Right forelimb (tissue), 1 donor: Measurements from ENCODE around the gene LRMDA.

Experiments used
- DNase-seq: peaks from one replicate; pipeline ENCODE4 v3.0.0-alpha.2; 2018

LRMDA gene

DNA sequence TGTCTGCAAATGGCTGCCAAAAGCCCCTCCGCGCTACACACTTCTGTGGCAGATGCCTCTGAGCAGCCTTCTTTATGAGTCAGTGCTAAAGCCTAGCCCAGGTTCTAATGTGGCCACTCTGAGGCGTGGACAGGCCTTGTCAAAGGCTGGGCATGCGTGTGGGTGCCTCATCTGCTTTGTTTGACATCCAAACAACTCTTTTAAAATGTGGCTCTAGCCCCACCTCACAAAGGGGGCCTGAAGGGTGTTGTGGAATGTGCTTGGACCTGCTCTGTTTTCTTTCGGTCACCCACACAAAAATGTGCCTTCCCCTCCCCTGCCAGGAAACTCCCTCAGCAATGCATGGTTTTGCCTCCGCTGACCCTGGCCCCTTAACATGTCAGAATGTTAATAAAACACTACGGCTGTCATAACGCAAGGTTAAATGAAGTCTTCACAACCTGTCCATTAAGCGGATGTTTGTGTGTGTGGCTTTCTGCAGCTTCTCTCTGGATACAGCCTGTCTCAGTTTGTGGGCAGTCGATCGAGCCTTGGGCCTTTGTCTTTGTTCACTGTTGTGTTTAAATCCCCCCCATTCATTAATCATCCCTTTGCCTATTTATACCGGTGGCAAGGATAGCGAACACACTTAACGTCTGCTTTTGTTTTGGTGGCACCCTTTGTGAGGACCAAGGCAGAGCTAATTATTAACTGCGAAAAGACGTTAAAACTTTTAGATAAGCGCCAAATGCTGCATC, 718.9 kb downstream of the LRMDA start:
- no peak for DNase-seq

DNA sequence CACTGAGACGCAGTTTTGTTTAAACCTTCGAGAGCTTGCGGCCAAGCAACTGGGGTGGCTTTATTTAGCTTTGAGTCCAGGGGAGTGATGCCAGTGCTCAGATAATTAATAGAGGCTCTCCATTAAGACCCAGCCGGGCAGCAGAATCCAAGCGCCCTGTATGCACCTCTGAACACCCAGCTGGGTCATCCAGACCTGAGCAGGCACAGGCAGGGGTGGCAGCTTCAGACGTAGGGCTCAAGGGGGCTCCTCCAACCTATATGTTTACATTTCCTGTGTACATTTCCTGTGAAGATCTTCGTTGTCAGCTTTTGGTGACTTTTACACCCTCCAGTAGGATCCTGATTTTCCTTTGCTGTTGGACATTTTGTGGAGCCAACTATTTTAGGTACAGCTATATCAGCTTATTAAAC, 719.5 kb downstream of the LRMDA start:
- DNase-seq: no peak

DNA sequence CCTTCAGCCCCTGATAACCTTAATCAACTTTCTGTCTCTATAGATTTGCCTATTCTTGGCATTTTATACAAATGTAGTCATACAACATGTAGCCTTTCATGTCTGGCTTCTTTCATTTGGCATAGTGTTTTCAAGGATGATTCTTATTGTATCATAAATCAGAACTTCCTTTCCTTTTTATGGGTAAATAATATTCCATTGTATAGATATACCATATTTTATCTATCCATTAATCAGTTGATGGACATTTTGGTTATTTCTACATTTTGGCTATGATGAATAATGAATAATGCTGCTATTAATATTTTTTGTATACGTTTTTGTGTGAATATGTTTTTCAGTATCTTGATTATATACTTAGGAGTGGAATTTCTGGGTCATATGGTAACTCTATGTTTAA, 720.8 kb downstream of the LRMDA start:
- no peak for DNase-seq

DNA sequence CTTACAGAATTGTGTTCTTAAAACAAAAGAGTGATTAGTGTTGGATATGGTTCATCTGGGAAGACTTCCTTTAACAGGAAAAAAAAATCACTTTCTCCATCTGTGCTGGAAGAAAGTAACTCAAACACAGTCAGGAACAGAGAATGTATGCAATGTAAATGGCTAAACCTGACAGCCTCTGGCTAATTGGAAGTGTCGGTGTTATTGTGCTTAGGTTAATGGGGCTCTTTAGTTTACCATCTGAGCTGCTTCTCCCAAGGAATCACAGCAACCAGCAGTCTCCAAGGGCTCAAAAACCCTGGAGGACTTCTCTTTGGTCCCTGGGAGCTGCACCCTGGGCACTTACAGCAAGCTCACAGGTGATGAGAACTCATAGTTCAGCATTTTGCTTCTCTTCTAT, 724.5 kb downstream of the LRMDA start:
- no peak for DNase-seq

DNA sequence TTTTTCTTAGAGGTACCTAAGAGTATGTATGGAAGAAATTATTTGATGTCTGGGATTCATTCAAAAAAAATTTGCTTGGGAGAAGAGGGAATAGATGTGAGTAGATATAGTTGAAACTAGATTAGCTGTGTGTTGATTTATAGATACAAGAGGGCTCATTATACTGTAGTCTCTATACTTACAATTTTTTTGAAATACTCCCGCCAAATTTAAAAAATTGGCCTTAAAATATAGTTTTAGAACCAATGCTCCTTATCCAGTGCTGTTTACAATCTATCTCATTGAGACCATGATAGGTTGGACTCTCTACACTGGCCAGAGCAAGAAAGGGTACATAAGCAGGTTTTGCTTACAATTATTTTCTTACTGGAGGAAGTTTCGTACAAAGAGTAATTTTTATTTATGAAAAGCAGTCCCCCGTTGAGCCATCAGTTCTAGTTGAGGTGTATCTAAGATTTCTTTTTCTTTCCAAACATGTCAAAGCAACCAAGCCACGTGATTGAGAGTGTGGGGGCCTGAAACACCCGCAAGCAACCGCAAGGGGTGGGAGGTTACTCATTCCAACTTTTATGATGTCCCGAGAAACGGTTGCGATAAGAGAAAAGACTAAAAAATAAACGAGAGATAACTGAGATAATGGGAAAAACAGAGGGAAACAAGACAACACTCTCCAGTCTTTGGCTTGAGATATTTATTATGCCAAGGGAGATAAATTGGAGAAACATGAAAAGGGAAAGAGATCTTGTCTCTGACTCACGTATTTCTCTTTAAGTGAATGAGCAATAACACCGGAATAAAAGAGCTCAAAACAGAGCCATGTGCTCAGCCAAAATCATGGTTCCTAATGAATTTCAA, 729.2 kb downstream of the LRMDA start:
- no peak for DNase-seq

DNA sequence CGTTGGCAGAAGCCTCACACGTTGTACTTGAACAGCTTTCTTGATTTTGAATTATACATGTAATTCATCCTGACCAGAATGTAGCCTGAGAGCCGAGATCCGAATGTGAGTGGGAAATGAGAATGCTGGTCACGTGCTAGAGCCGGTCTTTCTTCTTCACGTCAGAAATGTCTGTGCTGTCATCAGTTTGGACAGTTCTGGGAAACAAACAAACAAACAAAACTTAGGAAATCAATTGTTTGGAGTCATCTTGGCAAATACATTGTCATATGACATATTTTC, 729.8 kb downstream of the LRMDA start:
- no peak for DNase-seq

DNA sequence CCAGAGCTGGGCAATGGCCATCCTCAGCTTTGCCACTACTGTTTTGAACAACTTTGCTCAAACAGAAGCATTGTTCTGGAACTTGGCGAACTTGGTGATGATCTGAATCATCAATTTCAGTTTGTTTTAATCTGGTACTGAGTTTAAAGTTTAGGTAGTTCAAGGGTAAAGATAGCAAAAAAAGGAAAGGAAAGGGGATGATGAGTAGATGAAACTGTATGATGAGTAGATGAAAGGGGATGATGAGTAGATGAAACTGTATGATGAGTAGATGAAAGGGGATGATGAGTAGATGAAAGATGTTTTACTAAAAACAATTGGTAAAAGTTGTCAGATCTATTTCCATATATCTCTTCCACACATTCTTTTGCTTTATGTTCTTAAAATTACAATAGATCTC, 737.0 kb downstream of the LRMDA start:
- DNase-seq: no peak

DNA sequence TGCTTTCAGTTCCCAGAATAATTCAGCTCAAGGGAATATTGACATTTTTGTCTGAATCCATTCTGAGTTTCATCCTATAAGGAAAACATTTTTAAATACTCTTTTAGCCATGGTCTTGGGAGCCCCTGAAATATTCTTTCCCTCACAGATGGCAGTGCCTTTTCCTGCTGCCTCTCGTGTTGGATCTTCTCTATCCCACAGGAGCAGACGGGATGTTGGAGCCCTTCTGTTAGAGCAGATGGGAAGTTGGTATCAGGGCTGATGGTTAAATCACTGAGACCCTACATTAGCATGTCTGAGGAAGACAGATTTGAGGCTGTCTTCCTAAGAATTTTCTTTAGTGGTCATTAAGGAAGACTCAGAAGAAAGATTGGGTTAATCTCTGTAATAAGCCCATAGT, 737.8 kb downstream of the LRMDA start:
- DNase-seq: no peak

DNA sequence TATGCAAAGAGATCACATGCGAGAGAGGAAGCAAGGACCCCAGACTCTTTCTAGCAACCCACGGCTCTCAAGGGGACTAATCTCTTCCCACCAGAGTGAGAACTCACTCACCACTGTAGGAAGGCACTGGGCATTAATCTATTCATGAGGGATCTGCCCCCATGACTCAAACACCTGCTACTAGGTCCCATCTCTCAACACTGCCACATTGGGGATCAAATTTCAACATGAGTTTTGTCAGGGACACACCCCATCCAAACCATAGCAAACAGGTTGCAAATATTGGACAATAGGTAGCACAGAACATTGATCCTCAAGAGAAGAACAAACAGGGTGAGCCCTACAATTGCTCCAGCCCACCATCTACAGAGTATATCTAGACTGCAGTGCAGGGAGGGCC, 740.6 kb downstream of the LRMDA start:
- no peak for DNase-seq

DNA sequence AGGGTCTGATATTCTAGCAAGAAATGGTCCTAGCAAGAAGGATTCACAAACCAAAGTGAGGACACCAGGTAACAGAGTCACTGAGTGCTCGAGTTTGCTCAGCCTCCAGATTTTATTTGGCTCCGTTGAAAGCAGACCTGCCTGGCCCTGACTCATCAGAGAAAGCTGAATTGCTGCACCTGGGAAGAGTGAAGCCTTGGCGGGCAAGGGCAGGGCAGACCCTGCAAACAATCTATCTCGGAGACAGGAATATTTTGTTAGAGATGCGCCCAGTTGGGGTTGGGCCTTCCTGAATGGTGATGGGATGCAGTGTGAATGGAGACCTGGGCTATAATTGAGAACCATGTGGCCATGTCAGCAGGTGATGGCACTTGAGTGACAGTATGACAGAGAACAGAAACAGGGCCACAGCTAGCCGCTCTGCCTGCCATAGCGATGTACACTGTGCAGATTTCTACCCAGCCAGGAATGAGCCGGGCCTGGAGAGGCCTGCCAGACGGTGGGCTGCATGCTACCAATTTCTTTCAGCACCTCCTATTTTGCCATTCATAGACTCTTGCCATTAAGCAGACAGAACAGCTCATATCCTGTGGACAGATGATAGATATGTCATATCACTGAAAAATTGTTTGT, 744.2 kb downstream of the LRMDA start:
- no peak for DNase-seq

DNA sequence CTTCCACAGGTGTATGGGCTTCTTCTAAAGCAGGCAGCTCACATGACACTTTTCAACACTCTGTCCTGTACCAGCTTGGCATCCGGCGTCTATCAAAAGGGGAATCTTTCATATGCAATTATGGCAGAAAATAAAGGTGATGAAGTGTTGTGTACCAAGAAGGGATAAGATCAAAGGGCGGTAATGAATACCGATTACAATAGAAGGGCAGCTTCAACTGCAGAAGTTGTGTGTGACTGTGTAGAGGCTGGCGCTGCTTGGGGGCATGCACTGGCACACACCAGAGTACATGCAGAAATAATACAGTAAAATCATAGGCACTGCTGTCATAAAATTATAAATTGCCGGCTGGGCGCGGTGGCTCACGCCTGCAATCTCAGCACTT, 744.7 kb downstream of the LRMDA start:
- DNase-seq: no peak

DNA sequence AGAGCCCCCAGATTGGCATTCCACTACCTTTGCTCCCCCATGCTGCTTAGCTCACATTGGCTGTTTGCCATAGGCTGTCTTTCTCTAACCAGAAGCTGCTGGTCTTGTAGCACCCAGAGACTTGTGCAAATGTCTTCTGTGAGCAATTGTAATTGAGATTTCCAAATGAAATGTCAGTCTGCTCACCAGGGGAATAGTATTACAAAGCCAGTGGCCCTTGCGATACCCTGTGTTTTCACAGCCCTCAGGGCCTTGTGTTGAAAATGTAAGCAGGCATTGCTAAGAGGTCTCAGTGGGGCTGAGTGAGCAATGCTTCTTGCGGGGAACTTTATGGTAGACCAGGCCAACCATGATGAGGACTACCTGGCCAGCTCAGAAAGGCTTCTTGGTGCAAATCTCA, 746.5 kb downstream of the LRMDA start:
- DNase-seq: no peak

DNA sequence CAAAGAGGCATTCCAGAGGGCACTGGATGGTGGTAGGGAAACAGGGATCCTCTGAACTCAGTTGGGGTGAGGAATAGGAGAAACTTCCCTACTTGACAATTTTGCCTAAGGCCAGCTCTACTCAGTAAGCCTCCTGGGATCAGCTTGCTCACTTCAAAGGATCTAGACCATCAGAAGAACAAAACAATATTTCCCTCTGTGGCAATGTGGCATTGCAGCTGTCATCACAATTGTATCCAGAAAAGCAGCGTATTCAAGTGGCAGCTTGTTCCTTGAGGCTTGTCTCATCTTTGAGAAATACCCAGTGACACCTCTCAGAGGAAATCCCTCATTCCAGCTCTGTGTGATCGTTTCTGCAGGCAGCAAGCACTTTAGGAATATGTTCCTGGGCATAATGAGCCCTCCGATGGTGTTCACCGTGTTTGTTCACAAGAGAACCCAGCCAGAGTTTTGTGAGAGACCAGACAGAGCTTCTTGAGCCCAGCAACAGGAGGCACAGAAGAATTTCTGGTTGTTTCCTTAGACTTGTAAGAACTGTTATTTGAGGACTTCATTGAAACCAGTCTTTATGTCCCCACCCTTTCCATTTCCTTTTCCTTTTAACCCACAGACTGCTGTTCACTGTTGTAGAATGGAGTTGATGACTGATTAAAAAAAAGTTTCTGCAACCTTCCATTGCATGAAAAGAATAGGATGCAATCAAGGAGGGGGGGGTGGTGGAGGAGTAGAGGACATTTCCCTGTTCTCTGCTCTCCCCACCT, 747.3 kb downstream of the LRMDA start:
- no peak for DNase-seq

DNA sequence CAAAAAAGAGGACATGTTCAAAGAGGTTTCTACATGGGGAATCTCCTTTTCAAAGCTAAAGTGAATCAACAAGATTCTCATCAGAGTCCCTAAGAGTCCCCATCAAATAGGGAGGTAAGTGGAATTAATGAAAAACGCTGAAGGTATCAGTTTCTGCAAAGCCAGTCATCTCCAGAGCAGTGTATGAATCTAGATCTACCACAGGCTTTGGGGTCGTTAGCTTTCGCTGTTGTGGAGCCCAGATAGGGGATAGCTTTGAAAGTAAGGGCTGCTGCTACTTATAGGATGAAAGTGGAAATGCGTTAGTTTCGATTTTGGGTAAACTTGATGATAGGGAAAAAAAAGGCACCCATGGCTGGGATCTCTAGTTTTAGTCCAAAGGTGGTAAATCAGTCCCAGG, 748.4 kb downstream of the LRMDA start:
- no peak for DNase-seq

DNA sequence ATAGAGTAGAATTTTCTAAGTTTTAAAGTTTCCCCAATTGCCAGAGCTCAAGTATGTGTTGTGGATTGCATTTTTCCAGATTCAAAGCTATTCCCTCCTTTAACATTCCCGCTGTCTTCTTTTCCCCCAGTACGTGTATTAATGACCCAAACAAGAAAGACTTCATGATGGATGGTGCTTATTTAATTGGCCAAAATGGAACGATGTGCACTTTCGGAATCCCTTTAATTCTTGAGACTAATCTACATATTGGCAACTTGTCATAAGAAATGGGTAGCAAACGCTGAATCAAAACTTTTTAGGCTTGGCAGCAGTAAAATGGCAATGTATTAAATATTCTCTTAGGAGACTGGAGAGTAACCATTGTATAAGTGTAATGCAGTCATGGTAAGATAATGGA, 753.2 kb downstream of the LRMDA start:
- no peak for DNase-seq

DNA sequence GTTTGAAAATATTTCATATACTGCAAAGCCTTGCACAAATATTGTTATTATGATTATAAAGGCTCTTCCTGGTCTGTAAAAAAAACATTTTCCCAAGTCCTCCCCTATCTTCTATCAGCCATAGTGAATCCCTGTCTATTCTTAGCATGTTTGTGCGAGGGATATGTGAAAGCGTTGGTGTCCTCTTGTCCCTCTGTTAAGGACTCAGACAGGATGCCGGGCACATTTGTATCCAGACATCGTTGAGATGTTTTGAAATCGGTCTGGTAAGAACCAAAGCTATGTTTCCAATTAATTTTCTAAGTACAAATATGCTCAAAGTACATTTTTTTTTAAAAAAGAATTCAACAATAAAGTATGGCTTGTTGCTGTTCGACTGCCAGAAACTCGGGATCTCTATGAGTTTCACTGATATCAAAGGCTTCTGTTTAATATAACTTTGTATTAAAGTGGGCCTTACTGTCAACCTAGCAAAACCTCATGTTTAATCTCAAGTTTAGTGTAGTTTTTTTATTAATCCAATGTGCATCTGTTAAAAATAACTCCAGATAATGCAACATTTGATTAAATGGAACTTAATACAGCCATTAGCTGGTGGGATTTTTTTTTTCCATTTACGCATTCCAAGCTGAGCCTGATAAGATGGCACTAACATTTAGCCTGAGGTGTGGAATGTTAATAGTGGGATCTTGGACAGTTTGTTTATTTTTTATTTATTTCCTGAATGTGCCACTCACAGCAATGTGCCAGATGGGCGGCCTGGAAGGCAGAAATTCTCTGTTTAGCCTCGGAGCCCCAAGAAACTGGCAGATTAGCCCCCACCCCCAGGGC, 754.3 kb downstream of the LRMDA start:
- no peak for DNase-seq

DNA sequence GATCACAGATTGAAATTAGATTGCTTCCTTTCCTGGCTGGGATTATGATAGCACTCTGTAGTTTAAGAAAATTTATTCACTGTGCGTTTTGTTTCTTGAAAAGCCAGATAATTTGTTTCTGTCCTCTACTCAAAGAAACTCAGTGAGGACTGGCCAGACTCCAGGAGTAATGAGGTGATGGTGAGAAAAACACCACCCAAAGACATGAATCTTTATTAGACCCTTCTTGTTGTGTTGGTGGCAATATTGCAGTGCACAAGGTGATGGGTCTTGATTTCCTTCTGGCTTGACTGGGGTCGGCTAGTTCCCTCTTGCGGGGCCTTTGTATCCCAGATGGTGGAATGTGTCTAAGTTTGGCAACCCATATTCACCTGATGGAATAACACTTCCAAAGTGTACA, 756.8 kb downstream of the LRMDA start:
- DNase-seq: no peak

DNA sequence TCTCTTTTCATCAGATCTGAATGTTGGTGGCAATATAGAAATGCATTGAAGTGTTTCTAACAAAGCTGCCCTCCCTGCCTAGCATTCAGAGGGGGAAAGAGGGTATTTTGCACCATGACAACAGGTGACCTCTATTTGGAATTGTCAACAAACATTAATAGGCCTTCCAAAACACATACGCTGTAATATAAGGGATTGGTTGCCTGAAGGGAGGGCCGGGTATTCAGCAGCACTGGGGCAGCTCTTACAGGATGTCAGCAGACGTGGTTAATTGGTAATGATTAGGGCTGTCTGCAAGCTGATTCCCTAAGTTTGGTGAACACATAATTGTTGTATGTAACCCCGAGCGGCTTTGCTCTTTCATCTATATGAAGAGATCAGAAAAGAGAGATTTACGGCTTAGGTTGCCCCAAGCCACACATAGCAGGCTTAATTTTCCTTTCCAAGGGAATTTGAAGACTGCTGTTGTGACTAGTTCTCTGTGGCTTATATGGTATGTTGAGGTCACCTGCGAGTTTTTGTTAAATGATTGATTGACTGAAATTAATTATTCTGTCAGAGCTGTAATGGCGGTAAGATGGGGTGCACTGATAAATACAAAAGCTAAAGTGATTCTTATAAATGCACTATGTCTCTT, 759.3 kb downstream of the LRMDA start:
- DNase-seq: no peak

DNA sequence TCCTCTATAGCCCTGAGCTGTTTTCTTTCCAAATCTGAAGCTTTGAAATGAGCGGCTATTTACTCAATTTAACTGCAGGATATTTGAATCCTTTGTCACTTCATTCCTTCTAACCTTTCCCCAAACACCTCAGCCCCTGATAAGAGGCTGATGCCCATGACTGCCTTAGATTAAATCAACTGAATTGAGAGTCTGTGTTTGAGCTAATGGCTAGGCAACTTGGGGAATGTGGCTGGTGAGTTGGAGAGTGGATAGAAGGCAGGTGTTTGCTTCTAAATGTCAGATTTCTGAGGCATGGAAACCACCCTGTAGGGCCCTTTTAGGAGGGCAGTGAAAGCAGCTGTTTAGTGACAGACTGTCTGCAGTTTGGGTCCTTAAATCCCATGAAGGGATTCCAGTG, 759.9 kb downstream of the LRMDA start:
- no peak for DNase-seq

DNA sequence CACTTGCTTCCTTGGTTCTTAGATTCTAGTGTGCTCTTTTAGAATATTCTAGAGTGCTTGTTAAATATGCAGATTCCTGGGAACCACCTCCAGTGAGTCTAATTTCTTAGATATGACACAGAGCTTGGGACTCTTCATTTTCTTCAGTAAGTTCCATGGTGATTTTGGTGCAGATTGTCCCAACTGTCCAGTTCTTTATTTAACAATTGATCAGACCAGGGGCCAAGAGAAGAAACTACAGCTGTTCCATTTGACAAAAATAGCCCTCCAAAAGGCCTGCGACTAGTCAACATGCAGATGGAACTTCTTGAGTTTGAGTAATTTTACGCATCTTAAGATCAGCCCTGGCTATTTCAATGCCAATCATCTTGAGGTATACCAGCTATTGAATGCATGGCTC, 760.7 kb downstream of the LRMDA start:
- no peak for DNase-seq

DNA sequence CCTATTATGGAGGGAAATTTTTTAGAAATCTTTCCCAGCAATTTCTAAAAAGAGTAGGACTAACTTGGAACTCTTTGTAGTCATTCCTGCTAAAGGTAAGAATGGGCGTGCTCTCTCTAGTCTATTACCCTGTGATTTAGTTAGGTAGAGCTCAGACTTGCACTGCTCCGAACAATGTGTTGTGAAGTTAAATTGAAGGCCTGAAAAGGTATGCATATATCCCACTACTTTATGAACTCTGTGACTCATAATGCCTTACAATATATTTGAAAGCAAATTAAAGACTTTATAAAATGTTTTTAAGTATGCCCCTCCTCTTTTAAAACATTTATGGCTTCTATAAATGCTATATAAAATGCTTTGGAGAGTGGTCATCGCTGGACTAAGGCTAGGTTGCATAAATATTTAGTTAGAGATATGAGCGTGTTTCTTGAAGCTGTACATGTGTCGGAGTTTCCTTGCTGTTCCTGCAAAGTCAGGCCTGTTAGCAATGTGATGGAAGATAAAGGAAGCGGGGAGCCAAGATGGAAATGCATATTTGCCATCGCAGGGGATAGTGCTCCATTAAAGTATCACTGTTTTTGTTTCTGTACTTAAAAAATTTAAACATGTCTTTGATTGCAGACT, 761.4 kb downstream of the LRMDA start:
- DNase-seq: no peak
